Measurements from ENCODE around the gene ZCCHC14.

ZCCHC14 gene

DNA sequence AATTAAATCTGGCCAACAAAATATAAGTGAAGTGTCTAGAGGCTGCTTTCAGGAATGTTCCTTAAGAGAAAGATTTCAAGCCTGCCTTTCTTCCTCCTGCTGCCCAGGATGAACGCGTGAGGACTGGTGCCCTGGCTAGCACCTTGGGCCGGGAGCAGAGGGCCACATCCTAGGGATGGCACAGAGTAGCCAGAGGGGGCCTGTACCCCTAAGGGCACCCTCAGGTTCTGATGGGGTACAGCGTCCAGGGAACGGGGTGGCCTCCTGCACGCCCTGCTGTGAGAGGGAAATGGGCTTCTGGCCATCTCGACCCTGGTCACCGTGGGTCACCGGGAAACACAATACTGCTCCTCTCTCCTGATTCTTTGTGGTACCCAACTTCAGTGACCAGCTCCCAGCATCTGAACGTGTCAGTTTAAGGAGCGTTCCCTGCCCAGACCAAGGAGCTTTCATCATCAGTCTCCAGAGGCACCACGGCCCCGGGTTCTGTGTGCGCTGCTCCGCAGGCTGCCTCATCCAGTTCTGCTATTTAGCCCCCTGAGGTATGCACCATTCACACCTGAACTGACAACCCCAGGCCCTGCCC lies 60.4 kb downstream of the ZCCHC14 start:
- Histone ChIP-seq H3K4me1 (ENCODE audit: control insufficient read depth, low read depth, low read length) (peaks cover 8% of the 10 kb centered on the region), H3K9me3 (ENCODE audit: control insufficient read depth, low read depth, low read length) (no peaks in the 10 kb centered on the region), H3K9ac (ENCODE audit: low read length) (no peak overlapping the region), H3K27ac (ENCODE audit: low read length) (no peak overlapping the region), H3K36me3 (ENCODE audit: control insufficient read depth, low read depth, low read length) (peaks cover 12% of the 10 kb centered on the region), H3K4me3 (ENCODE audit: low read length) (no peak overlapping the region), H3K27me3 (ENCODE audit: control insufficient read depth, insufficient read depth, low read length) (no peaks in the 10 kb centered on the region)

DNA sequence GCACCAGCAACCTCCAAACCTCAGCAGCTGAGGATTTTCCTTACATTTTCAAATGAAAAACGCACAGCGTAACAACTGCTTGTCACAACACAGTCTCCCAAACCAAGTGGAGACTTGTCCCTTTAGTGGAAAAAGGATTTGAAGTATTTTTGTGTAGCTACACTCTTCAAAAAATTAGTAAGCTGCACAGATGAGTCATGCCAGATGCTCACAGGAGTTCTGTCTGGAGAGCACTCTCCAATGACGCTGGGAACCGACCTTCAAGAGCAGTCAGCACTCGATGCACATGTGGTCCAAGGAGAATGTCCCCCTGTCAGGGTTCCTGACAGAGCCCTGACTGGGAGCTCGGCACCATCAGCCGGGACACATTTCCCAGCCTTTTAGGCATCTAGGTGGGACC lies 60.9 kb downstream of the ZCCHC14 start:
- Histone ChIP-seq H3K27me3 (ENCODE audit: control insufficient read depth, insufficient read depth, low read length) (no peaks in the 10 kb centered on the region), H3K9me3 (ENCODE audit: control insufficient read depth, low read depth, low read length) (no peaks in the 10 kb centered on the region), H3K4me1 (ENCODE audit: control insufficient read depth, low read depth, low read length) (peaks cover 11% of the 10 kb centered on the region), H3K4me3 (ENCODE audit: low read length) (no peak overlapping the region), H3K27ac (ENCODE audit: low read length) (no peak overlapping the region), H3K9ac (ENCODE audit: low read length) (no peak overlapping the region), H3K36me3 (ENCODE audit: control insufficient read depth, low read depth, low read length) (peaks cover 12% of the 10 kb centered on the region)

DNA sequence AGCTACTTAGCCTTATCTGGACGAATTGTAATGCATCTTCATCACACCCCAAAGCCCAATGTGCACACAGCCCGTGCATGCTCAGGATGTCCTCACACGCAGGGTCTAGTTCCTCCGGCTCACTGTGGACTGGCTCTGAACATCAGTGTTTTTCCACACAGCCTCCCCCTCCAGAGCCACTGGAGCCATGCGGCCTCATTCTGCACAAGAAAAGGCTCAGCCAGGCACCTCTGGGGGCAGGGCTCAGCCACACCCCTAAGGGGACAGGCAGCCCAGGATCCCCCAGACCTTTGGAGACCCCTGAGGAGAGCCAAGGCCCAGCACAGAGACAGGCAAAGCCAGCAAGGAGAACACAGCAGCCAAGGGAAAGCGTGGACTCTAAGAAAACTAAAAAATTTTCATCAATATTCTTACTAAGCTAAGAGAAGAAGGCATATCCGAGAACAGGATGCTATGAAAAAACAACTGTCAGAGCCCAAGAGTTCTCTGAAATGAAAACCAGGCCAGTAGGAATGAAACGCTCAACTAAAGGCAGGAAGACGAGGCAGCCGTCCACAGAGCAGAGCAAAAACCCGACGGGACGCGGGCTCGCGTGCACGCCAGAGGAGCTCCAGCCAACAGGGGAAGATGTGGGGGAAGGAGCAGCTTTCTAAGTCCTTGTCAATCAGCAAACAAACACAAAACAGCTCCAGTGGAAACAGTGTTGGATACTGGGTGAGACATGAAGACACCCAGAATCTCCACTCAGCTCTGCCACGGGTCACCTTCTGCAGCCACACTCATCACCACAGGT lies 66.2 kb downstream of the ZCCHC14 start:
- peaks cover 26% of the 10 kb centered on the region for H3K4me1 ChIP-seq (ENCODE audit: control insufficient read depth, low read depth, low read length)
- no peak overlapping the region for H3K4me3 ChIP-seq (ENCODE audit: low read length)
- no peaks in the 10 kb centered on the region for H3K27me3 ChIP-seq (ENCODE audit: control insufficient read depth, insufficient read depth, low read length)
- H3K9ac ChIP-seq (ENCODE audit: low read length): no peak overlapping the region
- peaks cover 15% of the 10 kb centered on the region for H3K36me3 ChIP-seq (ENCODE audit: control insufficient read depth, low read depth, low read length)
- H3K9me3 ChIP-seq (ENCODE audit: control insufficient read depth, low read depth, low read length): no peaks in the 10 kb centered on the region
- H3K27ac ChIP-seq (ENCODE audit: low read length): no peak overlapping the region

DNA sequence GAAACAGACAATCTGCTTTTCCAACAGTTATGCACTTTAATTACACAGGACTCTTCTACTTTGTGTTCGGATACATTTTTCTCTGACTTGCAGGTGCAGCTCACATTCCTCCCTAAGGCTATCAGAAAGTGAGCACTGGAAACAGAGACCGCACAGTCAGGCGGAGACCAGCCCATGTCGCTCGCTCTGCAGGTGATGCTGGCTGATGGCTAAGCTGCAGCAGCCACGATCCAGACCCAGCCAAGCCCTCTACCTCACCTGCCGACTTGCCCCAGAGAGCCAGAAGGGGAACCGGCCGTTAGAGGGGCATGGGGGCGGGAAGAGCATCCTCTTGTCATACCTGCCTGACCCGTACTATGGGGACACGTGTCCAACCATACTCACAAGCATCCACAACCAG lies 66.9 kb downstream of the ZCCHC14 start:
- Histone ChIP-seq H3K27ac (ENCODE audit: low read length) (no peak overlapping the region), H3K27me3 (ENCODE audit: control insufficient read depth, insufficient read depth, low read length) (no peaks in the 10 kb centered on the region), H3K4me1 (ENCODE audit: control insufficient read depth, low read depth, low read length) (peaks cover 26% of the 10 kb centered on the region), H3K36me3 (ENCODE audit: control insufficient read depth, low read depth, low read length) (peaks cover 17% of the 10 kb centered on the region), H3K4me3 (ENCODE audit: low read length) (no peak overlapping the region), H3K9me3 (ENCODE audit: control insufficient read depth, low read depth, low read length) (no peaks in the 10 kb centered on the region), H3K9ac (ENCODE audit: low read length) (no peak overlapping the region)

DNA sequence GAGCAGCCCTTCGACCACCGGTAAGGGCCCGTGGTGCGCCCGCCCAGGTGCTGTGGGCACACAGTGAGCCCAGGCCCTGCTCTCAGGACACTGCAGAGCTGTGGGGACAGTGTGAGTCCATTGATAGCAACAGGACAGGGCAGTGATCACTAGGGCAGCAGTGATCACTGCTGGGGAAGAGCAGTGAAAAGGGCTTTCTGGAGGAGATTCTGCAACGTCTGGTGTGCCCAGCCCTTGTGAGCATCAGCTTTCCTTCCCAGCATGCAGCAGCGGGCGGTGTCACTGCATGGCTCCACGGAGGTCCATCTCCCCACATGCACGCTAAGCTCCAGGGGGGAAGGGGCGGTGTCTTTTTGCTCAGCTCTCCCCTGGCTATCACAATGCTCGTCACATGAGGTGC lies 68.6 kb downstream of the ZCCHC14 start:
- no peak overlapping the region for H3K4me3 ChIP-seq (ENCODE audit: low read length)
- no peaks in the 10 kb centered on the region for H3K9me3 ChIP-seq (ENCODE audit: control insufficient read depth, low read depth, low read length)
- H3K27ac ChIP-seq (ENCODE audit: low read length): no peak overlapping the region
- H3K9ac ChIP-seq (ENCODE audit: low read length): no peak overlapping the region
- H3K36me3 ChIP-seq (ENCODE audit: control insufficient read depth, low read depth, low read length): peaks cover 22% of the 10 kb centered on the region
- peaks cover 26% of the 10 kb centered on the region for H3K4me1 ChIP-seq (ENCODE audit: control insufficient read depth, low read depth, low read length)
- H3K27me3 ChIP-seq (ENCODE audit: control insufficient read depth, insufficient read depth, low read length): no peaks in the 10 kb centered on the region

DNA sequence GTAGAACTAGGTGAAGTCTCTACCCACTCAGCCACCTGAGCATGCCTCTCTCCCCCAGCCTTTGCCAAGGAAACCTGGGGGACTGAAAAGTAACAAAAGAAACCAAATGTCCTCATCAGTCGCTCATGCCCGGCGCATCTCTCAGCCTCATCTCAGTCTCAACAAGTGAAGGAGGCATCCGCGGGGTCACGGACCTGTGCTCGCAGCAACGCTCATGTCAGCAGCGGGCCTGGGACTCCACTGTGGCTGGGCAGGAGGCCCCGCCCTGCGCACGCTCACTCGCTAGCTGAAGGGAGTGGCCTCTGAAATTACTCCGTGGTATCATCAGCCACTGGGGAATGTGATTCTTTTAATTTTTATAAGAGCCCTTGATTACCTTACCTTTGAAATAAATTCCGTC lies 69.4 kb downstream of the ZCCHC14 start:
- no peak overlapping the region for H3K4me3 ChIP-seq (ENCODE audit: low read length)
- H3K4me1 ChIP-seq (ENCODE audit: control insufficient read depth, low read depth, low read length): peaks cover 26% of the 10 kb centered on the region
- no peaks in the 10 kb centered on the region for H3K27me3 ChIP-seq (ENCODE audit: control insufficient read depth, insufficient read depth, low read length)
- H3K27ac ChIP-seq (ENCODE audit: low read length): no peak overlapping the region
- H3K9me3 ChIP-seq (ENCODE audit: control insufficient read depth, low read depth, low read length): no peaks in the 10 kb centered on the region
- H3K36me3 ChIP-seq (ENCODE audit: control insufficient read depth, low read depth, low read length): peaks cover 19% of the 10 kb centered on the region
- H3K9ac ChIP-seq (ENCODE audit: low read length): no peak overlapping the region

DNA sequence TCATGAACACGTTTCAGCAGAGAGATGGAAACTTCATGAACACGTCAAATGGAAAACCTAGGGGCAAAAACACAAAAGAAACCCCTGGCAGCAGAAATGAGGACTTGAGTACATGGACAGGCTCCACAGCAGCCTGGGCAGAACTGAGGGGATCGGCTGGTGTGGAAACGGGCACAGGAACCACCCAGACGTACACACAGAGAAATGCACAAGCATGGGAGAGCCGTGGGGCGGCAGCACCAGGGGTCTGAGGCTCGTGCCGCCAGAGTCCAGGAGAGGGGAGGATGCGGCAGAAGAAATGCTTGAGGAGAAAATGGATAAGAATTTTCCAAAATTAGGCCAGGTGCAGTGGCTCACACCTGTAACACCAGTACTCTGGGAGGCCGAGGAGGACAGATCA lies 70.7 kb downstream of the ZCCHC14 start:
- Histone ChIP-seq H3K9ac (ENCODE audit: low read length) (no peak overlapping the region), H3K36me3 (ENCODE audit: control insufficient read depth, low read depth, low read length) (peaks cover 22% of the 10 kb centered on the region), H3K27ac (ENCODE audit: low read length) (no peak overlapping the region), H3K4me3 (ENCODE audit: low read length) (no peak overlapping the region), H3K9me3 (ENCODE audit: control insufficient read depth, low read depth, low read length) (no peaks in the 10 kb centered on the region), H3K4me1 (ENCODE audit: control insufficient read depth, low read depth, low read length) (peaks cover 25% of the 10 kb centered on the region), H3K27me3 (ENCODE audit: control insufficient read depth, insufficient read depth, low read length) (no peaks in the 10 kb centered on the region)

DNA sequence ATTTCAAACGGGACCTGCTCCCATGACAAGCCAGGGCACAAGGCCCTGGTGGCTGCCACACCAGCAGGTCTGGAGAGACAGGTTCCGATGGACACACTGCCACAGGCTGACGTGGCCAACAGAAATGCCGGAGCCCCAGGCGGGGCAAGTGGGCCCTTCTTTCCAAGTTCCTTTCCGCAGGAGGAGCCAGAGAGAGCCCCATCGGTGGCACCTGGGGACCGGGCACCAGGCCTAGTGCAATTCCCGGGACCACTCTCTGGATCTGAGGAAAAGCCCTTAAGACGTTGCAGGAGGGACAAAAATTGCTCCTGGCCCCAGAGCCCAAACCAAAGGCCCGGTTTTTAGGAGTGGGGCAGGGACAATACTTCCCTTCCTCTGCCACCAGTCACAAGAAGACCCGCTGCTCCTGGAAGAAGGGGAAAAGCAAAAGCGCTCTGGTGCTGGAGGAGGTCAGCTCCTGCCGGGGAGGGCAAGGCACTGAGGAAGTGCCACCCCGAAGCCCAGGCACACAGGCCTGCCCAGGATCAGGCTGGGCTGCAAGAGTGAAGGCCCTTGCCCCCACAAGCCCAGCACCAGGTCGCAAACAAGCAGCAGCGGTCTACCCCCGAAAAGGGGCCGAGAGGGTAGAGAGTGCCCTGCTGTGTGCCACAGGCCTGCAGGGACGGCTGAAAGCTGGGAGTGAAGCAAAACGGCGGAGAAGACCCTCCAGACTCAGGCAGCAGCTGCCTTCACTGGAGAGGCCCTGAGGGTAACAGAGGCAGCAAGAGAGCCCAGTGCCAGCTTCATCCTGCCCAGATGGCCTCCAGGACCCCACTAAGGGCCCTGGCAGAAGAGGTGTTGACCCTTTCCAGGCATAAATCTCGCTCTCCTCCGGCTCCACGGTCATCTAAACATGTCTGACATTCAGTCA lies 71.6 kb downstream of the ZCCHC14 start:
- H3K27me3 ChIP-seq (ENCODE audit: control insufficient read depth, insufficient read depth, low read length): no peaks in the 10 kb centered on the region
- peaks cover 31% of the 10 kb centered on the region for H3K36me3 ChIP-seq (ENCODE audit: control insufficient read depth, low read depth, low read length)
- H3K9ac ChIP-seq (ENCODE audit: low read length): no peak overlapping the region
- H3K4me3 ChIP-seq (ENCODE audit: low read length): no peak overlapping the region
- H3K4me1 ChIP-seq (ENCODE audit: control insufficient read depth, low read depth, low read length): peaks cover 16% of the 10 kb centered on the region
- no peak overlapping the region for H3K27ac ChIP-seq (ENCODE audit: low read length)
- no peaks in the 10 kb centered on the region for H3K9me3 ChIP-seq (ENCODE audit: control insufficient read depth, low read depth, low read length)

DNA sequence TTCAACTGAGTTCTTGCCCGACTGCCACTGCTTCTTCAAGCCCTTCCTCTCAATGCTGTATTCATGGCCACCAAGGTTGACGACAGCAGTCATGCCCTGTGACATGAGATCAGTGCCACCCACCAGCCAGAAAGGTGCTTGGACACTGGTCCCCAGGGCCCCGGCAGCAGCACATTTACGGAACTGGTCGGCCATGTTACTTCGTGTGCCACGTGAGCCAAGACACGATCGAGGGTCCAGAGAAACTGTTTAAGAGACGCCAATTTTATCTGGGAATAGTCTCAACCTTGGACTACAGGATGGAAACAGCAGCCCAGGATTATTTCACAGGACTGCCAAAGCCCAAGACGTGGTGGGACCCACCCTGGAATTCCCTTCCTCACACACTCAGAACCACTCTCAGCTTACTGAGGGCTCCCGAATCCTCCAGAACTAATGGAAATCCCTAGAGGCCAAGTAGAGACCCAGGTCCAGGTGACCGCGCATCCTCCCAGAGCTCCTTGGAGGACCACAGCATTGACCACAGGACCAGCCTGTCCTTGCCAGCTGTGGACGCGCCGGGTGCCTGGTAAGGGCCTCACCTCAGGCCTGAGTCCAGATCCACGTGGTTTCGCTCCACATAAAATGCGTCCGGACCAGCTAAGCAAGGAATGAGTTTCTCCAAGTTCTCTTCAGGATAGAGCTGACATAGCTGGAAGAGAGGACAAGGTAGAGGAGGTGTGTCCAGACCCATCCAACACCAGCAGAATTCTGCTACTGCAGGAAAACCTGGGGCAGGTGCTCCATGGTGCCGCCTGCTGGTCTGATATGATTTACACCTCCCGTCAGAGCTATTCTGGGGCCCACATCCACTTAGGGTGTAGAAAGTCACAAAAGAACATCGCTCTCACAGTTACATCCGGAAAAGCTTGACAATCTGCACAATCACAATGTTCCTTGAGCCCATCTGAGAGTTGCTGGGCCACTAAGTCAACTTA lies 72.5 kb downstream of the ZCCHC14 start:
- H3K27me3 ChIP-seq (ENCODE audit: control insufficient read depth, insufficient read depth, low read length): no peaks in the 10 kb centered on the region
- peaks cover 37% of the 10 kb centered on the region for H3K36me3 ChIP-seq (ENCODE audit: control insufficient read depth, low read depth, low read length)
- no peak overlapping the region for H3K9ac ChIP-seq (ENCODE audit: low read length)
- H3K4me1 ChIP-seq (ENCODE audit: control insufficient read depth, low read depth, low read length): peaks cover 9% of the 10 kb centered on the region
- no peak overlapping the region for H3K4me3 ChIP-seq (ENCODE audit: low read length)
- no peak overlapping the region for H3K27ac ChIP-seq (ENCODE audit: low read length)
- H3K9me3 ChIP-seq (ENCODE audit: control insufficient read depth, low read depth, low read length): no peaks in the 10 kb centered on the region

DNA sequence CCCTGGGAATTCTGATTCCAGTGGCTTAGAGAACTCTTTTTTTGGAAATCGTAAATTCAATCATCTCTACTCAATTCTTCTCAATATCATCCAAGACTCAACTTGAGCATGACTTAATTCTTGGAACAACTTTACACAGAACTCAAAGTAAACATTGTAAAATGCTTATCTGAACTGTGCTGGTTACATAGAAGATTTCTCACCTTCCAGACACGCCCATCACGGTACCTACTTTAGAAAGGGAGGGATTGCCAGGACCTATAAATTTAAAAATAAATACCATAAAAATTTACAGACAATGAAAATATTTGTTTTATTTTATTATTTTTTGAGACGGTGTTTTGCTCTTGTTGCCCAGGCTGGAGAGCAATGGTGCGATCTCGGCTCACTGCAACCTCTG lies 74.2 kb downstream of the ZCCHC14 start:
- H3K9ac ChIP-seq (ENCODE audit: low read length): no peak overlapping the region
- H3K9me3 ChIP-seq (ENCODE audit: control insufficient read depth, low read depth, low read length): no peaks in the 10 kb centered on the region
- H3K4me3 ChIP-seq (ENCODE audit: low read length): no peak overlapping the region
- peaks cover 6% of the 10 kb centered on the region for H3K4me1 ChIP-seq (ENCODE audit: control insufficient read depth, low read depth, low read length)
- peaks cover 38% of the 10 kb centered on the region for H3K36me3 ChIP-seq (ENCODE audit: control insufficient read depth, low read depth, low read length)
- no peaks in the 10 kb centered on the region for H3K27me3 ChIP-seq (ENCODE audit: control insufficient read depth, insufficient read depth, low read length)
- no peak overlapping the region for H3K27ac ChIP-seq (ENCODE audit: low read length)

DNA sequence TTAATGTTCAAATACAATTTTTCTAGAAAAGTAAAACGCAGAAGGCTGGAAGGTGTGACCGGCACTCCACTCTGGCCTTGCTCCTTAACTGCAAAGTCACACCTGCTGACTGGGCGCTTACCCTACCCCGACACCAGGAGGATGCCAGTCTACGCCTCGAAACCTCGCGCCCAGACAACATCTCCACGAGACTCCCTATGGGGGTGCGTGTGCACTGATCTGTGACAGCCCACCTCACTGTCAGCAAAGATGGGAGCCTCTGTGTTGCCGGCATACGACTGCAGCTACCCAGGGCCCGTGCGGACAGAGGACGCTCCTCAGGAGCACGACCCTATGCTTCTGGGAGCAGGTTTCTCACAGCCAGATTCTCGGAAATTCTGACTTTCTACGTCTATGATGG lies 74.6 kb downstream of the ZCCHC14 start:
- Histone ChIP-seq H3K4me1 (ENCODE audit: control insufficient read depth, low read depth, low read length) (peaks cover 6% of the 10 kb centered on the region), H3K9me3 (ENCODE audit: control insufficient read depth, low read depth, low read length) (no peaks in the 10 kb centered on the region), H3K4me3 (ENCODE audit: low read length) (no peak overlapping the region), H3K9ac (ENCODE audit: low read length) (no peak overlapping the region), H3K36me3 (ENCODE audit: control insufficient read depth, low read depth, low read length) (peaks cover 39% of the 10 kb centered on the region), H3K27ac (ENCODE audit: low read length) (no peak overlapping the region), H3K27me3 (ENCODE audit: control insufficient read depth, insufficient read depth, low read length) (no peaks in the 10 kb centered on the region)
